Measurements from ENCODE around the gene APCDD1.
"Not testable (repeated sequence)": the region's sequence is repeated elsewhere in the genome, so short reads cannot be mapped to it uniquely, and the experiment has no call there.

APCDD1 gene

DNA sequence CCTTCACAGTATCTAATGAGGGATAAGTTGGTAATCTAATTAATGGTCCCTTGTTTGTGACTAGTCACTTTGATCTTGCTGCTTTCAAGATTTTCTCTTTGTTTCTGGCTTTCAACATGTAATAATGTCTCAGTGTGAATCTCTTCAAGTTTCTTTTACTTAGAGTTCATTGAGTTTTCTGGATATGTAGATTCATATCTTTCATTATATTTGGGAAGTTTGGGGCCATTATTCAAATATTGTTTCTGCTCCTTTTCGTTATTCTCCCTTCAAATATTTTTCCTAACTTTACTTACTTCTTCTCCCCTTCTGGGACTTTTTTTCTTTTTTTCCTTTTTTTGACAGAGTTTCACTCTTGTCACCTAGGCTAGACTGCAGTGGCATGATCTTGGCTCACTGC, 50.3 kb downstream of the APCDD1 start:
- TF ChIP-seq, protein P1, sequence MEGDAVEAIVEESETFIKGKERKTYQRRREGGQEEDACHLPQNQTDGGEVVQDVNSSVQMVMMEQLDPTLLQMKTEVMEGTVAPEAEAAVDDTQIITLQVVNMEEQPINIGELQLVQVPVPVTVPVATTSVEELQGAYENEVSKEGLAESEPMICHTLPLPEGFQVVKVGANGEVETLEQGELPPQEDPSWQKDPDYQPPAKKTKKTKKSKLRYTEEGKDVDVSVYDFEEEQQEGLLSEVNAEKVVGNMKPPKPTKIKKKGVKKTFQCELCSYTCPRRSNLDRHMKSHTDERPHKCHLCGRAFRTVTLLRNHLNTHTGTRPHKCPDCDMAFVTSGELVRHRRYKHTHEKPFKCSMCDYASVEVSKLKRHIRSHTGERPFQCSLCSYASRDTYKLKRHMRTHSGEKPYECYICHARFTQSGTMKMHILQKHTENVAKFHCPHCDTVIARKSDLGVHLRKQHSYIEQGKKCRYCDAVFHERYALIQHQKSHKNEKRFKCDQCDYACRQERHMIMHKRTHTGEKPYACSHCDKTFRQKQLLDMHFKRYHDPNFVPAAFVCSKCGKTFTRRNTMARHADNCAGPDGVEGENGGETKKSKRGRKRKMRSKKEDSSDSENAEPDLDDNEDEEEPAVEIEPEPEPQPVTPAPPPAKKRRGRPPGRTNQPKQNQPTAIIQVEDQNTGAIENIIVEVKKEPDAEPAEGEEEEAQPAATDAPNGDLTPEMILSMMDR (IDR thresholded peaks at IDR 0.05) = no peak
- H3K36me3 ChIP-seq = no peaks in the 10 kb centered on the region
- no peak overlapping the region for H3K27ac ChIP-seq
- H3K9me3 ChIP-seq = peaks cover 4% of the 10 kb centered on the region
- H3K27me3 ChIP-seq = no peaks in the 10 kb centered on the region
- no peaks in the 10 kb centered on the region for H3K4me1 ChIP-seq (ENCODE audit: control insufficient read depth in 1 of 2, insufficient read depth in 1 of 2, low read depth in 1 of 2, low read length in 1 of 2)
- no peak overlapping the region for H3K4me3 ChIP-seq (ENCODE audit: low read depth in 1 of 2, low read length in 1 of 2)

DNA sequence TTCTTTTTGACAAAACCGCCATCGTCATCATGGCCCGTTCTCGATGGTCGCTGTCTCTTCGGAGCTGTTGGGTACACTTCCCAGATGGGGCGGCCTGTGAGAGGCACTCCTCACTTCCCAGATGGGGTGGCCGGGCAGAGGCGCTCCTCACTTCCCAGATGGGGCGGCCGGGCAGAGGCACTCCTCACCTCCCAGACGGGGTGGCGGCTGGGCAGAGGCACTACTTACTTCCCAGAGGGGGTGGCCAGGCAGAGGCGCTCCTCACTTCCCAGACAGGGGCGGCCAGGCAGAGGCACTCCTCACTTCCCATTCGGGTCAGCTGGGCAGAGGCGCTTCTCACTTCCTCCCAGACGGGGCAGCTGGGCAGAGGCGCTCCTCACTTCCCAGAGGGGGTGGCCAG, 51.5 kb downstream of the APCDD1 start:
- H3K36me3 ChIP-seq; H3K27me3 ChIP-seq; H3K4me3 ChIP-seq (ENCODE audit: low read depth in 1 of 2, low read length in 1 of 2); H3K4me1 ChIP-seq (ENCODE audit: control insufficient read depth in 1 of 2, insufficient read depth in 1 of 2, low read depth in 1 of 2, low read length in 1 of 2); H3K9me3 ChIP-seq; H3K27ac ChIP-seq: not testable (repeated sequence)

DNA sequence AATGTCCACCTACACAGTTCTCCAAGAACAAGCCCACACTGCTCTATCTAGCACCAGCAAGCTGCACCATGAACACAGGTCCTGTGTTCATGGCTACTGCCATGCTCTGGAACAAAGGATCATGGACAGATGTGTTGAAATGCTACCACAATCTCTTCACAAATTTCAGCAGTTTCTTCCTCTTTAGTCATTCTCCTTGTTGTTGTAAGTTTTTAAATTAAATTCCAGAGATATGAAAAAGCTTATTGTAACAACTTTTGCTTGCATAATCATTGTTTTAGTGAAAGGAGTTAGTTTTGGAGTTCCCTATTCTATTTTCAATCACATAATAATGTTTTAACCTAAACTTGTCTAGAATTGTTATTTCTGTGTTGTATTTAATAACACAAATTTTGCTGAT, 54.2 kb downstream of the APCDD1 start:
- H3K4me3 ChIP-seq (ENCODE audit: low read depth in 1 of 2, low read length in 1 of 2) = no peak overlapping the region
- H3K9me3 ChIP-seq = peaks cover 4% of the 10 kb centered on the region
- H3K4me1 ChIP-seq (ENCODE audit: control insufficient read depth in 1 of 2, insufficient read depth in 1 of 2, low read depth in 1 of 2, low read length in 1 of 2) = no peaks in the 10 kb centered on the region
- no peaks in the 10 kb centered on the region for H3K36me3 ChIP-seq
- TF ChIP-seq, protein P1 (IDR thresholded peaks at IDR 0.05) = no peak
- no peaks in the 10 kb centered on the region for H3K27me3 ChIP-seq
- no peak overlapping the region for H3K27ac ChIP-seq

DNA sequence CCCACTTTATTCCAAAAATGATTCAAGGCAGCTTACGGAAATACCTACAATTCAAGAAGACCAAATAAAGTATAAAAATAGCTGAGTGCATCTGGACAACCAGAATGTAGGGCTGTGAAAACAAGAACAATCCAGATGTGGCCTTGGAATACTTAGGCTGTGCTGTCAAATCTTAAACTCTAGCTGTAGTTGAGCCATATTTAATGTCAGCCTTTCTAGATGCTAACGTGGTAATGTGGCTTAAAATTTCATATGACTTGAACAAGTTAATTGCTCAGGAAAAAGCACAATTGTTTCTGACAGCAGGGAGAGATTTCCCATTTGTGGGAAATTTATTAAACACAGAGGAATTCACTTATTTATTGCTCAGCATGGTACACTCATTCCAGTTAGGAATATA, 56.8 kb downstream of the APCDD1 start:
- Histone ChIP-seq H3K9me3 (peaks cover 4% of the 10 kb centered on the region), H3K36me3 (no peaks in the 10 kb centered on the region), H3K27ac (no peak overlapping the region), H3K4me3 (ENCODE audit: low read depth in 1 of 2, low read length in 1 of 2) (no peak overlapping the region), H3K27me3 (no peaks in the 10 kb centered on the region), H3K4me1 (ENCODE audit: control insufficient read depth in 1 of 2, insufficient read depth in 1 of 2, low read depth in 1 of 2, low read length in 1 of 2) (no peaks in the 10 kb centered on the region)
- TF ChIP-seq, protein P1 (IDR thresholded peaks at IDR 0.05) = no peak

DNA sequence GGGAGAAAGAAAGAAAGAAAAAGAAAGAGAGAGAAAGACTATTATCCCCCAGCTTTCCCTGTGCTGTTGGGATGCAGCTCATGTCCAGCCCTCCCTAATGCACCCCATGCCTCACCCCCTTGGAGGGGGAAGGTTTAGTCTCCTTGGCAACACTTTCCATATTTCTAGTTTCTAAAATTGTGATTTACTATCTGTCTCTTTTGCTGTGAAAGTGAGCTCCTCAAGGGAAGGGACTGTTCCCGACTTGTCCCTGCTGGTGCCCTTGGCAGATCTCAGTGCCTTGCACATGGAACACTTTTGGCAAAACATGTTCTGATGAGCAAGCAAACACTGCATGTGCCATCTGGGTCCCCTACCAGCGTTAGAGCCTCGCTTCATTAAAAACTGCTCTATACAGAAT, 59.6 kb downstream of the APCDD1 start:
- Histone ChIP-seq H3K27ac (no peak overlapping the region), H3K36me3 (no peaks in the 10 kb centered on the region), H3K4me1 (ENCODE audit: control insufficient read depth in 1 of 2, insufficient read depth in 1 of 2, low read depth in 1 of 2, low read length in 1 of 2) (peaks cover 2% of the 10 kb centered on the region in 2 experiments), H3K27me3 (no peaks in the 10 kb centered on the region), H3K9me3 (no peaks in the 10 kb centered on the region), H3K4me3 (ENCODE audit: low read depth in 1 of 2, low read length in 1 of 2) (no peak overlapping the region)
- TF ChIP-seq, protein P1 (IDR thresholded peaks at IDR 0.05) = no peak

DNA sequence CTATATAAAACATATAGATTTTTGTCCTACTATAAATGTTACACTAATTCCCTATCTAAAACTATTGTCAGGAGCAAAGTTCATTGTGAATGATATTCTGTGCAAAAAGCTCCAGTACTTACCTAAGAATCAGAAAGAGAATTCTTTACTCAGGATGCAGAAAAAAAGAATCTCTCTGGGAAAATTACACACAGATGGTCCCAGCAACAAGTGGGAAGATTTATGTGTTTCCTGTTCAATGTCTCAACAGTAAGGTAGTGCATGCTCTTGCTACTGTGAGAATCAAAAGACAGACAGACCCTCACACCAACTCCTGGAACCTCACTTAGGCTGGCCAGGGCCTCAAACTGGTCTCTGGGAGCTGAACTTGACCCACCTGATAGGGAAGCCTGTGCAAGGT, 60.2 kb downstream of the APCDD1 start:
- Histone ChIP-seq H3K27me3 (no peaks in the 10 kb centered on the region), H3K27ac (no peak overlapping the region), H3K4me3 (ENCODE audit: low read depth in 1 of 2, low read length in 1 of 2) (no peak overlapping the region), H3K4me1 (ENCODE audit: control insufficient read depth in 1 of 2, insufficient read depth in 1 of 2, low read depth in 1 of 2, low read length in 1 of 2) (peaks cover 5% of the 10 kb centered on the region in 2 experiments), H3K36me3 (no peaks in the 10 kb centered on the region), H3K9me3 (no peaks in the 10 kb centered on the region)
- TF ChIP-seq, protein P1 (IDR thresholded peaks at IDR 0.05) = no peak

Measured in neutrophil (primary cell).